GM10248 (cell line): ENCODE results near the gene TRIM2.
A peak's percentile ranks its signal among the peaks of the same experiment; 100 is the strongest.

Experiments
- CTCF ChIA-PET: fragments of 300-600 bp; sonication (Branson Sonifier 250); formaldehyde crosslinking; extraction: SDS; loops from one replicate; lab custom pipeline; 2021; ENCODE audit warnings: antibody characterized with exemption; lab: Yijun Ruan, JAX
- POLR2A ChIA-PET: fragments of 350-650 bp; sonication (Branson Sonifier 250); formaldehyde crosslinking; extraction: SDS; loops from one replicate; lab custom pipeline; 2020; ENCODE audit warnings: antibody characterized with exemption; lab: Yijun Ruan, JAX
- DNase-seq: peaks from one replicate; pipeline ENCODE4 v3.0.0; 2012; ENCODE audit errors: extremely low spot score
- CTCF ChIP-seq: IDR thresholded peaks from 2 replicates; pipeline ENCODE4 v1.5.1; 2012; ENCODE audit warnings: mild to moderate bottlenecking, low read depth; ENCODE audit errors: extremely low read depth, missing control alignments, control extremely low read depth

Gene TRIM2

DNA sequence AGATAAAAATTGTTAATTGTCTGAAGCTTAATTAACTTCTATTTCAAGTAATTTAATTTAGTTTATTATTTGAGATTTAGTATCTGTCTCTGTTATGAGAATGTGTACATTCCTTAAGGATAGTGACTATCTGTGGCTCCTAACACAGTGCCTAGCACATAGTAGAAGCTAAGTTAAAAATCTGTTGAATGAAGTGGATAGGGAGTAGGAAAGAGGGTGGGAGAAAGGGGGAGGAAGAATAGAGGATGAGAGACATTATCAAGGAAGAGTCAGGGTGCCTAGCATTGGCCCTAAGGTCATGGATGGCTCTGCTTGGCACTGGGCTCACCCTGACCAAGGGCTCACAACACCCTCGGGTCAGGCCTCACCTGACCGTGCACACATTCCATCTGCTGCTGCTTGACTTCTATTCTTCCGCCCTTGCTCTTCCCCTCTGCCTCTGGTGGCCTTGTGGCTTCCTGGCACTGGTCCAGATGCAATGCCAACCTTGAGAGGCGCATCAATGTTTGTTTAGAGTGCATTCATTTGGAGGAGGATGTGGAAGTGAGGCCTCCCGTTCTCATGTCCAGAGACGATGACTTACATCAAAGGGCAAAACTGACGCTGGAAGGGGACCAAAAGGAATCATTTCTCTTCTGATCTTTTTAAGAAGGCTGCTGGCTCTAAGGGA lies 42.3 kb downstream of the TRIM2 start:
- ChIA-PET POLR2A (no interaction called here), CTCF (interaction anchor here (0.9 kb wide), 1 partner anchor 12 kb away, joined by 6 read pairs; no protein-coding TSS in a partner anchor)
- no peak for DNase-seq
- no peak for TF ChIP-seq CTCF

DNA sequence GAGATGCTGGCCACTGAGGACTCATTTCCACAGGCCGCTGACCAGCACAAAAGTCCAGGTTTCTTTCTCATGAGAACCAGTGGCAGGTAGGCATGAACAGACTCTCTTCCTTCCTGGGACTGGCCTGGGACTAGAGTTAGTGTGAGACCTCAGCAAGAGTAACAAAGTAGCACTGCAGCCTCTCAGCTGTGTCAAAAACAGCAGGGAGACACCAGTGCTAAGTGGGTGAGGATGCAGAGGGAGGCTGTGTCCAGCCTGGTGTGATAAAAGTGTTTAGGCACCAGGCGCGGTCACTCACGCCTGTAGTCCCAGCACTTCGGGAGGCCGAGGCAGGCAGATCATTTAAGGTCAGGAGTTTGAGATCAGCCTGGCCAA lies 42.9 kb downstream of the TRIM2 start:
- ChIA-PET POLR2A (no interaction called here), CTCF (no interaction called here)
- TF ChIP-seq CTCF: no peak
- no peak for DNase-seq

DNA sequence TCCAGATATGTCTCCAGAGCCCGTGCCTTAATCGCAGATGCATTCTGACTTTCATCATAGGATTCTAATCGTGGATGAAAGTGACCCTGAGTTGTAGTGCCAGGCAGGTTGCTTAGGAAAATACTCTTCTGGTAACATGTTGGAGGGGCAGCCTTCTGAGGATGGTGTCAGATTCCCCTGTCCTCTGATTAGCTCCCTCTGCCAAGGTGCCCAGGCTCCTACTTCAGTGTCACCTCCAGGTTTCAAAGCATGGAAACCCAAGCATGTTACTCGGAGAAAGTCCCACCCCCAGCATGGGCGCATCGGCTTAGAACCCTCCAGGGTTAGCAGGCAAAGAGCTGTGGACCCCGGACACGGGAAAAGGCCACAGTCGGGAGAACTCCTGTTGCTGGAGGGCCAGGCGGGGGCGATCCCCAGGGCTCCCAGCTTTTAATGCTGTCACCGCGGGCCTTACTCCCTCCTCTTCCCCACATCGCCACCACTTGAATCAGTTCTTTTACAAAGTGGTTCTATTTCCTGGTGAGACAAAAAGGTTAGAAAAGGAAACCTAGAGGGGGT lies 44.5 kb downstream of the TRIM2 start:
- no peak for DNase-seq
- ChIA-PET POLR2A (no interaction called here), CTCF (interaction anchor here (1.1 to 1.4 kb wide), 3 partner anchors 33 to 50 kb away, joined by 3 to 5 read pairs (median 3); no protein-coding TSS in a partner anchor)
- no peak for TF ChIP-seq CTCF

DNA sequence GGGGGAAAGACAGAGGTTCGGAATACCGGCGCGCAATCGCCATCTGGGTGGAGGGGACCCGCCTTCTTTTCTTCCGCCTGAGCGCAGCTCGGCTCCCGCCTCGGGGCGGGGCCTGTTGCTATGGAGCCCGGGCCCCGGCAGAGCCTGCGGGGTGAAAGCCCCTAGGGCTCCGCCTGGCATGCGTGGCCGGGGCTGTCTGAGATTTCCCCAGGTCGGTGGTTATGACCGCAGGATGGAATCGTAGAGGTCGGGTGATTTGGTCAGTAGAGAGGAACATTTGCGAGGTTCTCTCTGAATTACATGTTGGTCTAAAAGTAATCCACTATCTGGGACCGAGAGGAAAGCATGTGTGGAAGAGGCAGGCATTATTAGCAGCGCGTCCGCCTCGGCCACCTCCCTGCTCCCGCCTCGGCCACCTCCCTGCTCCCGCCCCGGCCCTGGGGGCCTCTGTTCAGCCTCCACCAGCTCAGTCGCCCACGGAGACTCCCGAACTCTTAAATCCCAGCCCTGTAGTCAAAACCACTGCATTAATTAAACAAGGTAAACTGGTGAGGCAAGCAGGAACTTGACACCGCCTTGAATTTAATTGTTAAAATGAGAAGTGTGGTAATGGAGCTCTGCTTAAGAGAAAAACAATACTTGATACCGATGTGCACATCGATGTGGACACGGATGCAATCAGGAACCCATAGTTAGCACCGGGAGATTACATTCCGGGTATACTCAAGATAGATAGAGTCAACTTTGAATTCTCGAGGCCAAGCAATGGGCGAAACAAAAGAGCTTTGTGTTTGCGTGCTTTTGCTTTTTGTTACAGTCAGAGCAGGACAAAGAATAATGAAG lies 45.2 kb downstream of the TRIM2 start:
- CTCF ChIA-PET: interaction anchor here (1.1 to 1.4 kb wide), 3 partner anchors 33 to 51 kb away, joined by 3 to 5 read pairs (median 3); no protein-coding TSS in a partner anchor
- DNase-seq: peak; percentile 94
- POLR2A ChIA-PET: no interaction called here
- no peak for TF ChIP-seq CTCF

DNA sequence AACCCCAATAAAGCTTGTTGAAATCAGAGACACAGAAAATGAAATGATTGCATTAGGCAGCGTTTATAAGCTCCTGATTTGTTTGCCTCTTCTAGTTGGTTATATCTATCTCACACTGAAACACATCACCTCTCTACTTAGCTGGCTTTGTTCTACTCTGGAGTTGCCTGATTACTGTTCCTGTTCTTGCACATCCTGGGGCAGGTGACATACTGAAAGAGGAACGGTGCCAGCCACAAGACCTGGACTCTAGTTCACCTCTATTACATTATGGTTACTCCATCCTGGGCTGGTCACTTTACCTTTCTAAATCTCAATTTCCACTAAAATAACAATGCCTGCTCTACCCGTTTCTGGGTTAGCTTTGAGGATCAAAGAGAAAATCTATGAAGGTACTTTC lies 47.9 kb downstream of the TRIM2 start:
- POLR2A ChIA-PET: no interaction called here
- CTCF ChIA-PET: interaction anchor here (1.0 to 1.1 kb wide), 3 partner anchors 10 to 392 kb away, joined by 3 read pairs; no protein-coding TSS in a partner anchor
- no peak for TF ChIP-seq CTCF
- no peak for DNase-seq

DNA sequence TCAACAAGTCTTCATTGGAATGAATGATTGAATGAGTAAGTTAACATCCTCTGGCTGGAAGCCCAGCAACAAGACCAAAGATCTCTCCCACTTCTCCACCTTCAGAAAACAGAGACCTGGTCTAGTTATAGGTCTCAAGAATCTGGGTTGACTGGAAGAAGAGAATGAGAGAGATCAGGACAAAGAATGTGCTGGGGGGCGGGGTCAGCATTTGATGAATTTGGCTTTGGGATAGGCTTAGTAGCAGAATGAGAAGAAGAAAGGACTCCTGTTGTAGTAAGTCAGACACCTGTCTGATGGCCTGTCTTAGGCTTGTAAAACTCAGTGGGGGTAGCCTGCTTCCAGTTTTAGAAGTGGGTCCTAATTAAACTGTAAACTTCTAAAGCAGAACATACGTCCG lies 51.0 kb downstream of the TRIM2 start:
- no peak for DNase-seq
- no peak for TF ChIP-seq CTCF
- CTCF ChIA-PET: no interaction called here
- POLR2A ChIA-PET: no interaction called here
